SHP77 treated with DMSO at 0.1 percent for 48 hours (cell line): ENCODE results near the gene FARS2.

ENCODE experiments used
- DNase-seq: peaks from one replicate; lab custom pipeline; 2025; lab: John Stamatoyannopoulos, UW

FARS2 gene

GRCh38 chr6:5583528-5583927, 322.2 kb downstream of the FARS2 start:
- DNase-seq = no peak

DNA sequence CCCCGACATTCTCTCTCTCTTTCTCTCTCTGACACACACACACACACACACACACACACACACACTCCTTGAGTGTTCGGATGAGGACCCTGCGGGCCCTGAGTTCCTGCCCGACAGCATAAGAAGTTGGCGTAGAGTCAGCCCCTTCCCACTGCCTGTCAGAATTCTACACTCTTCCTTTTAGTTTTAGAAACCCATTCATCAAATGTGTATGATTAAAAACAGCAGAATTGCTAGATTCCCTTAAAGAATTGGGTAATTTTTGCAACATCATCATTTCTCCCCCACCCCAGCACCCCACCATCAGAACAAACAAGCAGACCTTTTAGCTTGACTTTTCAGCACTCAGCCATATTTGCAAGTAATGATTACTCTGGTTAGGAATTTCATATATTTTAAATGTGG, 322.8 kb downstream of the FARS2 start:
- no peak for DNase-seq

DNA sequence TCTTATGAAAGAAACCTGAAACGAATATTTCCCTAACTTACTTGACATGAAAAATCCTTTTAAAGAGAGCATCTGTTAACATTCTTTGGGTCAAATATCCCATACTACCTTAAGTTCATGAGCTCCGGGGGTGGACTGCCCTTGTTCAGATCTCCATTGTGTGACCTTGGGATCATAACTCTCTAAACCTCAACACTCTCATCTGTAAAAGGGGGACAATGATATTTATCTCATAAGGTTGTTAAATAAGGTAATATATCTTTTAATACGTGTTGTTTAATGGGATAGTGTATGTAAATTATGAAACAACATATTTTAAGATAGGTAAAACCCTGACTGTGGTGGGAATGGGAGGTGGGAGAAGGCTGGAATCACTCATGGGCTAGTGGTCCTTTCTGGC, 326.3 kb downstream of the FARS2 start:
- no peak for DNase-seq

- DNase-seq = no peak
These were observed 328.3 kb downstream of the FARS2 start for GRCh38 chr6:5589422-5590141.

GRCh38 chr6:5590187-5590586, 328.9 kb downstream of the FARS2 start:
- DNase-seq = peak; percentile 54

DNA sequence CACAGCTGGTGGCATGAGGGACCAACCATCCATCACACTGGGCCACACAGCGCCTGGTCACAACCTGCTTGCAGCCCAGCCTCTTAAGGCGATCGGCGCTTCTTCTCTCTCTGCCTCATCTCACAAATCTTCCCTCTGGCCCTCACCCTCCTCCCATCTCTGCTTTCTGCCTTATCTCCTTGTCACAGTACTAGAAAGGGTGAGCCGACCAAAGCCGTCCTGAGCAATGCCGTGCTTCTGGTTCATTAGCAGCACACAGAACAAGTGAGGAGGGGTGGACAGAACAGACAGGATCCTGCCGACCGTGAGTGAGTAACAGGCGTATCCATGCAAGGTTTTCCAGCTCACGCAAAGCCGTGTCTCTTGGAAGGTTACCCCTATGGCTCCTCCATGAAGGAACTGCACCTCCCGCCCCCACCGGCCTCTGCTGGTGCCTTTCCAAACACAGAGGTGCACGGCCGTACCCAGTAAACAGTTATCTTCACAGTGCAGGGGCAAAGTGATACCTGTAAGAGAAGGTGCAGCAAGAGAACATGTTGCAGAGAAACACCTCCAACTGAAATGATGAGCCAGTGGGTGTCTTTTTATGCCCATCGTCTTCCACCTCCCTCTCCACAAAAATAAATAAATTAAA, 331.7 kb downstream of the FARS2 start:
- DNase-seq = no peak

DNA sequence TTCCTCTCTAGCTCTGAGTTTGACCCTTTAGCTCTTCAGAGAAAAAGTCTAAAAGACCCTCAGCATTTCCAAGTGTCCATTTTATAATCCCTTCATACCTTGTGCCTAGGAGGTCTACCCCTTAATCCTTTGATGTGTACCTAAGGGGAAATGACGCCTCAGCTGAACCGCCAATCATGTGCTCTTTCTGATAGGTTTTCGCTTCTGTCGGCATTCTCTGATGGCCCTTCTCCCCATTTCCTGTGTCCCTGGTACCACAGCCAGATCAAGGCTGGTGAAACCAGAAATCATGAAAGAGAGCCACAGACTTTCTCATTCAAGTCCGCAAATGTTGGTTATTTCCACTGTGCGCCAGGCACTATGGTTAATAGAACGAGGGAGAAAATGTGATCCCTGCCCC, 333.9 kb downstream of the FARS2 start:
- no peak for DNase-seq

- no peak for DNase-seq
These were observed 336.1 kb downstream of the FARS2 start for GRCh38 chr6:5597413-5597812.

GRCh38 chr6:5598123-5598522, 336.8 kb downstream of the FARS2 start:
- no peak for DNase-seq

- no peak for DNase-seq
These were observed 337.8 kb downstream of the FARS2 start for GRCh38 chr6:5599127-5599526.

DNA sequence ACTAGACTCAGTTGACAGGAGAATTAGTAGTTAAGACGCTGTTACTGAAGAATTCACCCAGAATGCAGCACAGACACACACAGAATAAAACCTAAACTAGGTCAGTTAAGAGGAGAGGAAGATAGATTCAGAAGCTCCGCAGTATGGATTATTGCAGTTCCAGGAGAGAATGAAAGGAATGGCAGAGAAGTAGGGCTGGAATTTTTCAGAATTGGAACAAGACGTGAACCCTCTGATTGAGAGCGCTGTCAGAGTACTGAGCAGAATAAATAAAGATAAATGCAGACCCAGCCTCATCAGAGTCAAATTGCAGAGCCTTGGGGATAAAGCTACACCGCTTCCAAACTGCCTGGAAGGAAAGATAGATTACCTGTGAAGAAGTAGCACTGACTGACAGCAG, 344.6 kb downstream of the FARS2 start:
- DNase-seq = no peak

DNA sequence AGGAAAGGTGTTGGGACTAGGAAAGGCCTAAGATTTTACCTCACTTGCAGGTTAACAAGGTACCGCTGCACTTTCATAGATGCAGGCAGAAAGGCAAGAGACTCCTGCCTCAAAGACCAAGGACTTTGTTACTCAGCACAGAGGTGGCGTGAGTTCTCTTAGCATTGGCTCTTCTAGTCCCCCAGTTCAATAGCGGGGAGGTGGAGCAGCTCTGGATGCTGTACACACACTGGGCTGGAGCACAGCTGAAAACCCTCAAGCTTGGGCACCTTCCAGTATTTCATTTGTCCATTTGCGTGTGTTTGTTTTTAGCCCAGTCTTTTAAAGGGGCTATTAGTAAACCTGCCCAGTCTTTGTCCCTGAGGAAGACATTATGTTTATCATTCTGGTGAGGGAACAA, 345.2 kb downstream of the FARS2 start:
- DNase-seq = peak; percentile 59

GRCh38 chr6:5610640-5611039, 349.3 kb downstream of the FARS2 start:
- DNase-seq = peak; percentile 78

- DNase-seq = no peak
These were observed 355.9 kb downstream of the FARS2 start for GRCh38 chr6:5617179-5617578.

DNA sequence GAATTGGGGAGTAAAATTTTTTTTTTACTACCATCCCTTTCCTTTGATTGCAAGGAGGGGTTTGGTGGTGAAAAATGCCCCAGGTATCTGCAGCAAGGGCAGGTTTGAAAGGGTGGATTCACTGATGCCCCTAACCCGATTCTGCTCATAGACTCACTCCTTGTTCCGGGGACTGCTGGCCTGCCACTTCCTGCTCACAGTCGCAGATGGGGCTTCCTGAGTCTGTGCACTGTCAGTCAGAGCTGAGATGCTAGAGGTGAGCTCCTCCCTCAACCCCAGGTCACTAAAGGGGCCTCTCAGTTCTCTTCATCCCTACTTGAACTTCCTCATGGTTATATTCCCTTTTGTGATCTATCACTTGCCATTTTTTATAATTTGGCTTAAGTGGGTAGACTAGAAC, 357.9 kb downstream of the FARS2 start:
- DNase-seq = no peak

DNA sequence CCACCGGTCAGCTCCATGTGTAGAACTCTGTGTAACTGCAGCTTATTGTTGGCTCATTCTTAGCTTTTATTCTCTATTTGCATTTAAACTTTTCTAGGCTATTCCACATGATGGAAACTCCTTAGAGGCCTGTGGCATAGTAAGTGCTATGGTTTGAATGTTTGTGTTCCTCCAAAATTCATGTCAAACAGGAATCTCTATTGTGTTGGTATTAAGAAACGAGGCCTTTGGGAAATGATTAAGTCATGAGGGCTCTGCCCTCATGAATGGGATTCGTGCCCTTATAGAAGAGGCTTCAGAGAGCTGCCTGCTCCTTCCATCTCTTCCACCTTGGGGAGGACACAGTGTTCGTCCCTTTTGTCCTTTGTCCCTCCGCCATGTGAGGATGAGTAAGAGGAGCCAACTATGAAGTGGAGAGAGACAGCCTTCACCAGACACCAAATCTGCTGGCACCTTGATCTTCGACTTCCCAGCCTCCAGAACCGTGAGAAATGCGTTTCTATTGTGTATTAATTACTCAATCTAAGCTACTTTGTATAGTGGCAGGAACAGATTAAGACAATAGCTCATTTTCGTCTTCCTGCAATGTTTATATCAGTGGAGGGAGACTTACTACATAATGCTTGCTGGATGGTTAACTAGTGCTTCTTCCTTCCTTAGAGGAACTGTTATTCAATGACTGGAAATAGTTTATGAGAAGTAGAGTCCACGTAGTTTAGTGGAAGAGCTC, 361.1 kb downstream of the FARS2 start:
- DNase-seq = no peak

DNA sequence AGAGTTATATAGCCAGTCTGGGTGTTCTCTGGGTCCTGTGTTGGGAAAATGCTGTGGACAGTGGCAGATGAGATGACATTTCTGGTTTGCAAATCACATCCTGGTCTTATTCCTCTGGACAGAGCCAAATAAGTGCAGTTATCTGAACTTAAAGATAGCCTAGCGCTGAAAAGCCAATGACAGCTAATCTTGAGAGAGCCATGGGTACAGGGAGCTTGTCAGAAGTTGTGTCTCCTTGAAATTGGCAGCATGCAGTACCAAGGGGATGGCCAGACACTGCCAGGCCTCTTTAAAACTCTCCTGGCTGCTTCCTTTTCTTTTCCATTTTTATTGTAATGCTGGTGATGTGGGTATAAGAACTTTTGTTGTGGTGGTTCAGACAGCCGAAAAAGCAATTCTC, 362.5 kb downstream of the FARS2 start:
- DNase-seq = no peak

DNA sequence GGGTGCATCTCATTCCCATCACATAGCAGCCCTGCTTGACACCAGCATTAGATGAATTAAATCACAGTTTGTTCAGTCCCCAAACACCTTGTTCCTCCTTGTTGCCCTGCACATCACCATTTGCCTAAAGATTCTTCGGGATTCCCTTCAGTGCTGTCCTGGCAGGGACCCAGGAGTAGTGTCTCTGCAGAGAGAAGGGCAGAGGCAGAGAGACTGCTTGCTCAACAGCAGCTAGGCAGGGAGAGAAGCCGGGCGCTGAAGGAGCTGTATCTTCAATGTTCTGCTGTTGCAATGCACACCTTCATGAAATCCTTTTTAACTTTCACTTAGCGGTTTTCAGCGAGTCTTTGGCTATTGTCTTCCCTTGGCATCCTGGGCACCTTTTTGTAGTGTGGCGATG, 362.9 kb downstream of the FARS2 start:
- no peak for DNase-seq

DNA sequence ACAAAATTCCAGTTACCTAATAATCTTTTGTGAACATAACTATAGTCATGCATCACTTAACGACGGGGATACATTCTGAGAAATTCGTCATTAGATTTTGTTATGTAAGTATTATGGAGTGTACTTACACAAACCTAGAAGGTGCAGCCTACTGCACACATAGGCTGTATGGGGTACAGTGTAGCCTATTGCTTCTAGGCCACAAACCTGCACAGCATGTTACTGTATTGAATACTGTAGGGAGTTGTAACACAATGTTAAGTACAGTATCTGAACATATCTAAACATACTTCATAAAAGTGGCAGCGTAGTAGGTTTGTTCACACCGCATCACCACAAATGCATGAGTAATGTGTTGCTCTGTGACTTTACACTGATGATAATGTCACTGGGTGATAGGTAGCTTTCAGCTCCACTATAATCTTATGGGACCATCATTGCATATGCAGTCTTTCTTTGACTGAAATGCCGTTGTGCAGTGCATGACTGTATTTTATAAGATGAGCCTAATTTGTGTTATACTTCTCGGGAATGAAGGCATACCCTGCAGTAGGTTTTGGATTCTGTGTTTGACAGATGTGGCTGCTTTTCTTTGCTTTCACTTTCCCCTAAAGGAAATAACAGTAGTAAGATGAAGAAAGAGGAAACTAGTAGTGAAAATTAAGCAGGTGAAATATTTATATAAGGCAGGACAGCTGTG, 365.6 kb downstream of the FARS2 start:
- DNase-seq = no peak

GRCh38 chr6:5630636-5631035, 369.3 kb downstream of the FARS2 start:
- no peak for DNase-seq

- DNase-seq = no peak
These were observed 371.1 kb downstream of the FARS2 start for GRCh38 chr6:5632348-5632935.

GRCh38 chr6:5634525-5634924, 373.2 kb downstream of the FARS2 start:
- DNase-seq = no peak
